ENCODE results near the gene PDE4B. TPM values are rescaled to one million over a fixed set of nuclear protein-coding genes. Genes with fewer than 3 reads are reported as not detected.

The PDE4B gene
- total RNA-seq, 2 experiments from 2014 or later = 42.2 to 71.2 TPM

GRCh38 chr1:65980237-65980636 lies 187.5 kb downstream of the PDE4B start:
- H3K4me3 Mint-ChIP-seq = no peak overlapping the region
- no peak overlapping the region for H3K27ac Mint-ChIP-seq
- DNase-seq = no peak
- H3K36me3 Mint-ChIP-seq = no peaks in the 10 kb centered on the region
- H3K27me3 Mint-ChIP-seq = peaks cover 28% of the 10 kb centered on the region
- CTCF ChIA-PET = no interaction called here
- ATAC-seq = no peak
- no peaks in the 10 kb centered on the region for H3K4me1 Mint-ChIP-seq
- peaks cover 6% of the 10 kb centered on the region for H3K9me3 Mint-ChIP-seq (ENCODE audit: low read depth)

GRCh38 chr1:65983500-65983899 lies 190.8 kb downstream of the PDE4B start:
- no peak for DNase-seq
- CTCF ChIA-PET = interaction anchor here (1.2 kb wide), 1 partner anchor 249 kb away, joined by 3 read pairs; no protein-coding TSS in a partner anchor
- Mint-ChIP-seq H3K4me1 (no peaks in the 10 kb centered on the region), H3K9me3 (ENCODE audit: low read depth) (no peaks in the 10 kb centered on the region), H3K27ac (no peak overlapping the region), H3K4me3 (no peak overlapping the region), H3K36me3 (no peaks in the 10 kb centered on the region), H3K27me3 (peaks cover 30% of the 10 kb centered on the region)
- ATAC-seq = no peak

DNA sequence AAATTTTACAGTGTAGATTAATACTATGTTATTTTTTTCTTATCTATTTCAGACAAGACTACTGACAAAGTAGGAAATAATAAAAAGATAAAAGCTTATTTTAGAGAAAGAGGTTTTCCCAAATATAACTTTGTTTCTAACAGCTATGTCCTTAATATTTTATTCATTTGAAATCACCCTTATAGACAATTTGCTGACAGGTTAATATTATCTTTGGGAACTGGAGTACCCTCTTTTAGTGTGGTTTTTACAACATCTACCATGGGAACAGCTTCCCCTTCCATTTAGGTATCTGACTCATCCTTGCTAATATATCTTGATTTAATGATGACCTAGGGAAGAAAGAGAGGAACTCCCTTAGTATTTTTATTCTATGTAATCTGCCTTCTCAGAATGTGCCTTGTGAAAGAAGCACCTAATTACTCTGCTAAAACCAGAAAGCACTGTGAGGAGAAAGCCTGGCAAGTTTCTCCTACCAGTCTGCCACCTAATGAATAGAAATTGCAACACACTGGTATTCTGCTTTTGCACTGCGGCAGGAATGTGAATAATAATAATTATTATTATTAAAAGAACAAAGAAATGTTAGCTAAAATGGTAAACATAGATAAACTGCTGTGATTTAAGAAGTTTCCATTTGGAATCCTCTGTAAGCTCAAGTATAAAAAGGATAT lies 192.8 kb downstream of the PDE4B start:
- Mint-ChIP-seq H3K9me3 (ENCODE audit: low read depth) (no peaks in the 10 kb centered on the region), H3K36me3 (no peaks in the 10 kb centered on the region), H3K27me3 (peaks cover 23% of the 10 kb centered on the region), H3K27ac (no peak overlapping the region), H3K4me1 (no peaks in the 10 kb centered on the region), H3K4me3 (no peak overlapping the region)
- CTCF ChIA-PET = interaction anchor here (1.6 kb wide), 1 partner anchor 30 kb away, joined by 3 read pairs; no protein-coding TSS in a partner anchor
- ATAC-seq (no peak), DNase-seq (no peak)

DNA sequence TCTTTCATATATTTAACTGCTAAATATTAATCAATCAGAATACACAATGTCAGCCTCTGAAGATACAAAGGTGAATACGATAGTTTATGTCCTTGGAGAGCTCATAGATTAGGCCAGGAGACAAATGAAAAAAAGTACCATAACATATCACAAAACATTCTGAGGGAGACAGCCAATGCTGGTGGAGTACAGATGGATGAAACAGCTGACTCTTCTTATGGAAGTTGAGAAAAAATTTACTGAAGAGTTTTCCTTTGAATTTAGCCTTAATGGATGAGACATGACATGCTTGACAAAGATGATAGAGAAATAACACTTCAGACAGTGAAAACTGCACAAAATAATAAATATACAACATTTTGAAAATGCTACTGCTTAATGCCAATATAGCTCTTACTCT lies 193.5 kb downstream of the PDE4B start:
- DNase-seq (no peak), ATAC-seq (no peak)
- Mint-ChIP-seq H3K27ac (no peak overlapping the region), H3K4me1 (no peaks in the 10 kb centered on the region), H3K9me3 (ENCODE audit: low read depth) (no peaks in the 10 kb centered on the region), H3K4me3 (no peak overlapping the region), H3K27me3 (peaks cover 23% of the 10 kb centered on the region), H3K36me3 (no peaks in the 10 kb centered on the region)
- CTCF ChIA-PET = interaction anchor here (1.6 kb wide), 1 partner anchor 31 kb away, joined by 3 read pairs; no protein-coding TSS in a partner anchor

GRCh38 chr1:65990161-65990560 lies 197.5 kb downstream of the PDE4B start:
- no peak overlapping the region for H3K4me3 Mint-ChIP-seq
- no peak for ATAC-seq
- H3K27ac Mint-ChIP-seq = no peak overlapping the region
- CTCF ChIA-PET = no interaction called here
- H3K27me3 Mint-ChIP-seq = peaks cover 18% of the 10 kb centered on the region
- no peaks in the 10 kb centered on the region for H3K36me3 Mint-ChIP-seq
- no peak for DNase-seq
- H3K9me3 Mint-ChIP-seq (ENCODE audit: low read depth) = no peaks in the 10 kb centered on the region
- no peaks in the 10 kb centered on the region for H3K4me1 Mint-ChIP-seq

- ATAC-seq = no peak
- DNase-seq = no peak
- H3K27me3 Mint-ChIP-seq = peaks cover 25% of the 10 kb centered on the region
- no peaks in the 10 kb centered on the region for H3K9me3 Mint-ChIP-seq (ENCODE audit: low read depth)
- no peak overlapping the region for H3K27ac Mint-ChIP-seq
- CTCF ChIA-PET = interaction anchor here (0.9 to 1.7 kb wide), 2 partner anchors 251 to 455 kb away, joined by 3 to 5 read pairs; no protein-coding TSS in a partner anchor
- no peaks in the 10 kb centered on the region for H3K36me3 Mint-ChIP-seq
- no peak overlapping the region for H3K4me3 Mint-ChIP-seq
- no peaks in the 10 kb centered on the region for H3K4me1 Mint-ChIP-seq
These were observed 199.0 kb downstream of the PDE4B start for GRCh38 chr1:65991694-65992093.

GRCh38 chr1:65992165-65992821 lies 199.6 kb downstream of the PDE4B start:
- H3K4me3 Mint-ChIP-seq = no peak overlapping the region
- no peaks in the 10 kb centered on the region for H3K9me3 Mint-ChIP-seq (ENCODE audit: low read depth)
- no peak overlapping the region for H3K27ac Mint-ChIP-seq
- H3K4me1 Mint-ChIP-seq = no peaks in the 10 kb centered on the region
- ATAC-seq (no peak), DNase-seq (no peak)
- CTCF ChIA-PET = interaction anchor here (0.9 to 1.7 kb wide), 2 partner anchors 250 to 454 kb away, joined by 3 to 5 read pairs; no protein-coding TSS in a partner anchor
- no peaks in the 10 kb centered on the region for H3K36me3 Mint-ChIP-seq
- peaks cover 24% of the 10 kb centered on the region for H3K27me3 Mint-ChIP-seq

- CTCF ChIA-PET = interaction anchor here (1.7 kb wide), 1 partner anchor 250 kb away, joined by 5 read pairs; no protein-coding TSS in a partner anchor
- H3K4me3 Mint-ChIP-seq = no peak overlapping the region
- no peak for DNase-seq
- H3K9me3 Mint-ChIP-seq (ENCODE audit: low read depth) = no peaks in the 10 kb centered on the region
- H3K27me3 Mint-ChIP-seq = peaks cover 24% of the 10 kb centered on the region
- no peaks in the 10 kb centered on the region for H3K4me1 Mint-ChIP-seq
- no peak overlapping the region for H3K27ac Mint-ChIP-seq
- no peak for ATAC-seq
- H3K36me3 Mint-ChIP-seq = no peaks in the 10 kb centered on the region
These were observed 200.2 kb downstream of the PDE4B start for GRCh38 chr1:65992831-65993271.

DNA sequence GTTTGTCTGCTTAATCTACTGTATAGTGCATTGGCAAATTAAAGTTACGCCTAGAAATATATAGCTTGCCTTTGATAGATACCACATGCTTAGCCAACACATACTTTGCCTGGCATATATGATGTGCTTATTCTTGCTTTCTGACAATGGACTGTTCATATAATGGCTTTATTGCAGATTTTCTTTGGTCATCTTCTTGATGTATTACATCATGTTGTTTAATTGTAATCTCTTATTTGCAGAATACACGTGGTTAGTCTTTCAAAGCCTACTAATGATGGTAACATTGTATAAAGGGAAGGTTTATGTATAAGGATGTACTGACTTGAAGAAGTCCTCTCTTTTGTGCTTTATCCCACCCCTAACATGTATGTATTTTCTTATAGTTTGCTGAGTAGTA lies 201.5 kb downstream of the PDE4B start:
- Mint-ChIP-seq H3K4me1 (no peaks in the 10 kb centered on the region), H3K27me3 (peaks cover 28% of the 10 kb centered on the region), H3K9me3 (ENCODE audit: low read depth) (no peaks in the 10 kb centered on the region), H3K36me3 (no peaks in the 10 kb centered on the region), H3K4me3 (no peak overlapping the region), H3K27ac (no peak overlapping the region)
- CTCF ChIA-PET = interaction anchor here (1.3 kb wide), 1 partner anchor 266 kb away, joined by 3 read pairs; no protein-coding TSS in a partner anchor
- no peak for ATAC-seq
- no peak for DNase-seq

- Mint-ChIP-seq H3K27me3 (peaks cover 29% of the 10 kb centered on the region), H3K9me3 (ENCODE audit: low read depth) (no peaks in the 10 kb centered on the region), H3K36me3 (no peaks in the 10 kb centered on the region), H3K4me3 (no peak overlapping the region), H3K4me1 (no peaks in the 10 kb centered on the region), H3K27ac (no peak overlapping the region)
- no peak for ATAC-seq
- DNase-seq = no peak
- CTCF ChIA-PET = no interaction called here
These were observed 202.6 kb downstream of the PDE4B start for GRCh38 chr1:65995336-65995735.

DNA sequence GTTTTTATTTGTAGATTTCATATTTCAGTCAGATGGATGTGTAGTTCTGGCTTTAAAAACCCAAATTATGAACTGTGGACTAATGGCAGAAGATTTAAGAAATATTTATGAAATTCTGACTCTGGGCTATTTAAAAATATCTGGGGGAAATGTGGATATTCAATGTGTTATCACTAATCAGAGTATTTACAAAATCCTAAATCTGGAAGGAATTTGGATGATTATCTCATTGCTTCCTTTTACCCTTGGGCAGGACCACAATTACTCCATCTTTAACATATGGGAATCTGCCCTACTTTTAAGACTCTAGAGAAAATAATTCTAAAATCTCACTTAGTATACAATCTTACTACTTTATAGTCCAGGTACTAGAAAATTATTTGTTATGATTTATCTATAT lies 203.2 kb downstream of the PDE4B start:
- H3K4me3 Mint-ChIP-seq = no peak overlapping the region
- CTCF ChIA-PET = no interaction called here
- H3K4me1 Mint-ChIP-seq = no peaks in the 10 kb centered on the region
- H3K27ac Mint-ChIP-seq = no peak overlapping the region
- no peaks in the 10 kb centered on the region for H3K36me3 Mint-ChIP-seq
- DNase-seq (no peak), ATAC-seq (no peak)
- peaks cover 33% of the 10 kb centered on the region for H3K27me3 Mint-ChIP-seq
- H3K9me3 Mint-ChIP-seq (ENCODE audit: low read depth) = no peaks in the 10 kb centered on the region

DNA sequence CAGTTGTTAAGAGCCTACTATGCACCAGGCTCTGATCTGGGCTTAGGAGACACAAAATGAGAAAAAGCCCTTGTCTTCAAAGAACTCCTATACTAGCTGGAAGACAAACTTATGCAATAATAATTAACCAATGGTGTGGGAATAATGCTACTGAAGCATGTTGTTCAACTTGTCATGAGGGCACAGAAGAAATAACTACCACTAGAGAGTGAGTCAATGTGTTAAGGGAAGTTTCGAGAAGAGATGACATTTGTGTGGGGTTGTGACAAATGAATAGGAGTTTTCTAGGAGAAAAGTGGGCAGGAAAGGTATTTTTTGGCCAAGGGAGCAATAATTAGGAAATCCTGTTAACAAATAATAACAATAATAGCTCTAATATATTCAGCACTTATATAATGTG lies 205.0 kb downstream of the PDE4B start:
- H3K9me3 Mint-ChIP-seq (ENCODE audit: low read depth) = no peaks in the 10 kb centered on the region
- H3K27me3 Mint-ChIP-seq = peaks cover 27% of the 10 kb centered on the region
- H3K36me3 Mint-ChIP-seq = no peaks in the 10 kb centered on the region
- no peaks in the 10 kb centered on the region for H3K4me1 Mint-ChIP-seq
- DNase-seq (no peak), ATAC-seq (no peak)
- H3K27ac Mint-ChIP-seq = no peak overlapping the region
- CTCF ChIA-PET = no interaction called here
- no peak overlapping the region for H3K4me3 Mint-ChIP-seq

GRCh38 chr1:65998763-65999583 lies 206.3 kb downstream of the PDE4B start:
- Mint-ChIP-seq H3K27ac (no peak overlapping the region), H3K9me3 (ENCODE audit: low read depth) (no peaks in the 10 kb centered on the region)

More at GRCh38 chr1:65998763-65999583, 206.3 kb downstream of the PDE4B start:
- H3K27me3 Mint-ChIP-seq = peaks cover 30% of the 10 kb centered on the region
- H3K36me3 Mint-ChIP-seq = no peaks in the 10 kb centered on the region
- CTCF ChIA-PET = no interaction called here
- no peaks in the 10 kb centered on the region for H3K4me1 Mint-ChIP-seq
- DNase-seq (no peak), ATAC-seq (no peak)
- no peak overlapping the region for H3K4me3 Mint-ChIP-seq
